Muscle of arm (tissue), 12 donors: Measurements from ENCODE around the gene TMEM255B. TPM values are rescaled to one million over a fixed set of nuclear protein-coding genes. Genes with fewer than 3 reads are reported as not detected.
"Not testable (repeated sequence)": the region's sequence is repeated elsewhere in the genome, so short reads cannot be mapped to it uniquely, and the experiment has no call there.

Experiments
- DNase-seq: peaks from one replicate; pipeline ENCODE4 v3.0.0-alpha.2; 2013
- polyA plus RNA-seq, 12 donors: library from polyadenylated mRNA; unstranded; fragments of 120-200 nt; gene quantifications; one replicate each; pipeline ENCODE4 v1.2.1, GENCODE V29; 2013; ENCODE audit not compliant: insufficient read length in 12 of 12

Gene TMEM255B
- polyA plus RNA-seq, 12 donors = 4.6 to 12.2 (median 6.0) TPM; not detected in 2

DNA sequence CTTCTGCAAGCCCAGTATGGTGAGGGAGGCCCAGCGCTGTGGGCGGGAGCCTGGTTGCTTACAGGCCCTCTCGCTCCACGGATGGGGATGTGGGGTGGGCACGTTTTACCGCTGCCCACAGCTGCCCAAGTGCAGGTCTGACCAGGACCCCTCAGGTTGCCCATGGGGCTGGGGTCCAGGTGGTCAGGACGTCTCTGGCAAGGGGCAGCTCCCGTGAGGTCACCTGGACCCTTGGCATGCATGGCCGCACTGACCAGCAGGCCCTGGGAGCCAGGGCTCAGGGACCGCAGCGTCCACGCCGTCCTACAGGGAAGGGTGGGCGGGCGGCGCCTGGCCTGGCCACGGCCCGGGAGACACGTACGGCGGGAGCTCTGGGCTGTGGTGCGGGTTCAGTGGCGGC lies 72.0 kb downstream of the TMEM255B start:
- no peak for DNase-seq

DNA sequence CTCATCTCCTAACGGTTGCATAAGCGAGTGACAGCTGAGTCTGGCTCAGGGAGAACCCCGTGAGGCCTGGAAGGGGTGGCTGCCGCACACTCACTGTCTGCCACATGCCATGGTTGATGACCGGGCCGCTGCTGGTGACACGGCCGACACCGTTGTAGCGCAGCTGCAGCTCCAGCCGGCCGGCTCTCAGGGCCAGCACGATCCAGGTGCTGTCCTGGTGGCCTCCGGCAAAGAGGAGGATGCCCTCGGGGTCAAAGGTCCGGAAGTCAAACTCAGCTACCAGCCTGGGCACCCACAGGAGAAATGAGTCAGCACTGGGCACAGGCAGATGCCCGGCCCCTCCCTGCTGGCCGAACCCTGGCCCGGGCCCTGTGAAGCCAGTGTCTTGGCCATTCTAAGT lies 73.2 kb downstream of the TMEM255B start:
- no peak for DNase-seq

DNA sequence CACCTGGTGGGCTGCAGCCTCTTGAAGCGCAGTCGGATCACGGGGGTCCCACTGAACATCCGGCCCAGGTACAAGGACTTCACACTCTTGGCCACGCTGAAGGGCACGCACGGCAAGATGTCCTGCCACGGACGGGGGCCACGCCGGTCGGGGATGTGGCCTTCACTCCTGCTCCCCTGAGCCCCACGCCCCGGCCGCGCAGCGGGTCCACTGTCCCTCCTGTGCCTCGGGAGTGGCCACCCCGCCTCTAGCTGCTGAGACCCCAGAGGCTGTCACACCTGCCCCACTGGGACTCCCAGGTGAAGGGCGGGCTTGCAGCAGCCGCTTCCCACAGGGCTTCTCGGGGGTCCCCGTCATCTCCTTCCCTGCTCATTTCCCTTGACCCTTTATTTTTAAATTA lies 73.6 kb downstream of the TMEM255B start:
- DNase-seq = no peak

DNA sequence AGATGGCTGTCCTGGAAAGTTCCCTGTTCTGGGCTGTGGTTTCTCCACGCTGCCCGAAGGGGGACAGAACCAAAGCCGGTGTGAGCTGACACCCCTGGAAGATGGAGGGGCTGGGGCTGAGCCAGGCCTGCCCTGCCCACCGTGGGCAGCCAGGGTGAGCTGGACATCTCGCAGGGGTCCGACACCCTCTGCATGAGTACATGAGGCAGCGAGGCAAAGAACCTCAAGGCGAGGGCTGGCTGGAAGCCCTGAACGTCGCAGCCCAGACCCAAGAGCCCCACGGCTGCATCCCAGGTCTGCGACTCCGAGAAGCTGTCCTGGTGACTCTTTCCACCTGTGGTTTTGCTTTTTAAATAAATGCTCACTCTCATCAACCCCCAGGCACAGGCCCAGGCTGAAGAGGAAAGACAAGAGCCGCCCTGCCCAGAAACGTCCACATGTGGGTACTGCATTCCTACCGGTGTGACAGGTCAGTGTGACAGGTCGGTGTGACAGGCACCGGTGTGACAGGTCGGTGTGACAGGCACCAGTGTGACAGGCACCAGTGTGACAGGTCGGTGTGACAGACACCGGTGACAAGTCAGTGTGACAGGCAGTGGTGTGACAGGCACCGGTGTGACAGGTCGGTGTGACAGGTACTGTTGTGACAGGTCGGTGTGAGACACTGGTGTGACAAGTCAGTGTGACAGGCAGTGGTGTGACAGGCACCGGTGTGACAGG lies 74.2 kb downstream of the TMEM255B start:
- no peak for DNase-seq

- not testable (repeated sequence) for DNase-seq
Measured at GRCh38 chr13:113834006-113834405, 75.0 kb downstream of the TMEM255B start.

GRCh38 chr13:113834496-113835200 lies 75.6 kb downstream of the TMEM255B start:
- DNase-seq = no peak

DNA sequence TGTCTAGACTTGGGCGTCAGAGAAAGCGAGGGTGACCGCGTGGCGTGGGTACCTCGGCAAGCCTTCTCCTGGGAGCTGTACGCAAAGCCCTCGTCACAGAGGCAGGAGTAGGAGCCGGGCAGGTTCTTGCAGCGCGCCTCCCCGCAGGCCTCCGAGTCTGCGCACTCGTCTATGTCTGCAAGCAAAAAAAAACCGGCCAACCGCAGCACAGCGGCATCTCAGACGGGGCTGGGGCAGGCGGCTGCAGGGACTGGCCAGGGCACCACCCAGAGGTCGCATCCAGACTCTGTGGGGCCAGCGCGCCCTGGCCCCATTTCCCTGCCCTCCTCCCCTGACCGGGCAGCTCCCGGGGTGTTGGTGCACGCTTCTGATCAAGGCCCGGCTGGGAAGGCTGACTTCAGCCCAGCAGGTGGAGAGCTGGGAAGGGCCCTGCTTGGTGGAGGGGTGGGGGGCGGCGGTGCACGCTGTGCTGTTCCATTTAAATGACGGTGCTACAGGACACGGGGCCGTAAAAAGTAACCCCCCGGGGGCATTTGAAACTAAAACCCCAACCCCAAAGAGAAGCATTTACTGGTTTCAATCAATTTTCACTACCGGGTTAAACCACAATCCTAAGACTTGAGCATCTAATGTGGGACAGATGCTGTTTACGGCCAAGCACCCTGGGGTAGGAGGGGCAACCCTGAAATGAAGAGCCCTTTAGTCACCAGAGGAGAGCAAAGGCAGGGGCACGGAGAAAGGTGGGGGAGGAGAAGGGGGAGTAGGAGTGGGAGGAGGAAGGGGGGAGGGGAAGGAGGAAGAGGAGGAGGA lies 76.6 kb downstream of the TMEM255B start:
- DNase-seq = no peak

- peak; percentile 36 for DNase-seq
Measured at GRCh38 chr13:113836768-113837559, 77.9 kb downstream of the TMEM255B start.

- DNase-seq = peak; percentile 73
Measured at GRCh38 chr13:113837560-113838355, 78.7 kb downstream of the TMEM255B start.

GRCh38 chr13:113838711-113839201 lies 79.7 kb downstream of the TMEM255B start:
- no peak for DNase-seq

GRCh38 chr13:113839536-113840204 lies 80.6 kb downstream of the TMEM255B start:
- no peak for DNase-seq

- no peak for DNase-seq
Measured at GRCh38 chr13:113840541-113841352, 81.7 kb downstream of the TMEM255B start.

- no peak for DNase-seq
Measured at GRCh38 chr13:113841353-113841650, 82.3 kb downstream of the TMEM255B start.

GRCh38 chr13:113842336-113843062 lies 83.5 kb downstream of the TMEM255B start:
- DNase-seq = no peak

DNA sequence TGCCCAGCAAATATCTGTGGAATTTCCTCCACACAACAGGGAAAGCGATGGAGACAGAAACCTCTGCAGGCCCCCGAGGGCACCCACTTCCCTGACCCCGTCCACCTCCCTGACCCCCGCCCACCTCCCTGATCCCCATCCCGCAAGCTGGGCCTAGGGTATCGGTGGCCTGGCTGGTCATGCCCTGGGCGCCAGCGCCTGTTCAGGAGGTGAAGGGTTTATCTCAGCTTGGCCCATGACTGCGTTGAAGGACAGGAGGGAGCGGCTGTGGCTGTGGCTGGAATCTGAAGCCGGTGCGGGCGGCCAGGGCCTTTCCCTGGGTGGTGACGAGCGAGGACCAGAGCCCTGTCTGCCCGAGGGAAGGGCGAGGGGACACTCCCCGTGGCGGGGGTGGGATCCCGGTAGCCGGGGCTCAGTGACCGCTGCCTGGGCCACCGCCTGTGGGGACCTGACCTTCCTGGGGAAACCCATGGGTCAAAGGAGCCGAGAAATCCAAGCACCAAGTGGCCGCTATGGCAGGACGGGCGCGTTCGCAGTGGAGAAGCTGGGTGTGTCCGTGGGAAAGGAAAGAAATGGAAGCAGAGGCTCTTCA lies 84.1 kb downstream of the TMEM255B start:
- no peak for DNase-seq

GRCh38 chr13:113843864-113844556 lies 85.0 kb downstream of the TMEM255B start:
- no peak for DNase-seq

GRCh38 chr13:113845055-113845454 lies 86.0 kb downstream of the TMEM255B start:
- no peak for DNase-seq
